ENCODE measurements around the gene SLC39A9.
"Not testable (repeated sequence)": the region's sequence is repeated elsewhere in the genome, so short reads cannot be mapped to it uniquely, and the experiment has no call there.

Gene SLC39A9

GRCh38 chr14:69368381-69368780 lies 30.1 kb upstream of the SLC39A9 start:
- DNase-seq (ENCODE audit: low read depth in 2 of 2) = no peak

GRCh38 chr14:69370061-69370460 lies 28.4 kb upstream of the SLC39A9 start:
- no peak for DNase-seq (ENCODE audit: low read depth in 2 of 2)

- DNase-seq (ENCODE audit: low read depth in 2 of 2) = no peak
Observed at GRCh38 chr14:69372146-69372545, 26.3 kb upstream of the SLC39A9 start.

- DNase-seq (ENCODE audit: low read depth in 2 of 2) = no peak
Observed at GRCh38 chr14:69373104-69373503, 25.4 kb upstream of the SLC39A9 start.

GRCh38 chr14:69374235-69374634 lies 24.3 kb upstream of the SLC39A9 start:
- no peak for DNase-seq (ENCODE audit: low read depth in 2 of 2)

- DNase-seq (ENCODE audit: low read depth in 2 of 2) = no peak
Observed at GRCh38 chr14:69375182-69375581, 23.3 kb upstream of the SLC39A9 start.

- DNase-seq (ENCODE audit: low read depth in 2 of 2) = no peak
Observed at GRCh38 chr14:69375722-69376121, 22.8 kb upstream of the SLC39A9 start.

GRCh38 chr14:69376439-69376838 lies 22.1 kb upstream of the SLC39A9 start:
- DNase-seq (ENCODE audit: low read depth in 2 of 2) = no peak

- DNase-seq (ENCODE audit: low read depth in 2 of 2) = no peak
Observed at GRCh38 chr14:69378274-69378673, 20.2 kb upstream of the SLC39A9 start.

- no peak for DNase-seq (ENCODE audit: low read depth in 2 of 2)
Observed at GRCh38 chr14:69387311-69387710, 11.2 kb upstream of the SLC39A9 start.

GRCh38 chr14:69391400-69391799 lies 7.1 kb upstream of the SLC39A9 start:
- DNase-seq (ENCODE audit: low read depth in 2 of 2) = not testable (repeated sequence)

- no peak for DNase-seq (ENCODE audit: low read depth in 2 of 2)
Observed at GRCh38 chr14:69392481-69392880, 6.0 kb upstream of the SLC39A9 start.

GRCh38 chr14:69395929-69396328 lies 2.6 kb upstream of the SLC39A9 start:
- DNase-seq (ENCODE audit: low read depth in 2 of 2) = no peak

GRCh38 chr14:69398818-69399210 lies 322 bp downstream of the SLC39A9 start:
- peak in 1 of 2 donors; percentile 28 for DNase-seq (ENCODE audit: low read depth in 2 of 2)

GRCh38 chr14:69399750-69400149 lies 1.3 kb downstream of the SLC39A9 start:
- no peak for DNase-seq (ENCODE audit: low read depth in 2 of 2)

- no peak for DNase-seq (ENCODE audit: low read depth in 2 of 2)
Observed at GRCh38 chr14:69400154-69400553, 1.7 kb downstream of the SLC39A9 start.

GRCh38 chr14:69401841-69402240 lies 3.3 kb downstream of the SLC39A9 start:
- no peak for DNase-seq (ENCODE audit: low read depth in 2 of 2)

GRCh38 chr14:69404478-69404877 lies 6.0 kb downstream of the SLC39A9 start:
- DNase-seq (ENCODE audit: low read depth in 2 of 2) = no peak

- no peak for DNase-seq (ENCODE audit: low read depth in 2 of 2)
Observed at GRCh38 chr14:69404883-69405282, 6.4 kb downstream of the SLC39A9 start.

- DNase-seq (ENCODE audit: low read depth in 2 of 2) = no peak
Observed at GRCh38 chr14:69405762-69406161, 7.3 kb downstream of the SLC39A9 start.

GRCh38 chr14:69408331-69408960 lies 10.0 kb downstream of the SLC39A9 start:
- DNase-seq (ENCODE audit: low read depth in 2 of 2) = no peak

GRCh38 chr14:69413483-69413882 lies 15.0 kb downstream of the SLC39A9 start:
- no peak for DNase-seq (ENCODE audit: low read depth in 2 of 2)

- DNase-seq (ENCODE audit: low read depth in 2 of 2) = not testable (repeated sequence)
Observed at GRCh38 chr14:69416087-69416486, 17.6 kb downstream of the SLC39A9 start.

- no peak for DNase-seq (ENCODE audit: low read depth in 2 of 2)
Observed at GRCh38 chr14:69423279-69423678, 24.8 kb downstream of the SLC39A9 start.
